IgD-negative memory B cell (primary cell): Measurements from ENCODE around the gene HERC2. TPM values are rescaled to one million over a fixed set of nuclear protein-coding genes. Genes with fewer than 3 reads are reported as not detected.
A peak's percentile ranks its signal among the peaks of the same experiment; 100 is the strongest.
"Not testable (repeated sequence)": the region's sequence is repeated elsewhere in the genome, so short reads cannot be mapped to it uniquely, and the experiment has no call there.

Experiments used
- H3K27ac Mint-ChIP-seq, 3 donors: one replicate each; pipeline ENCODE4 v1.8.0; 2020 to 2022; ENCODE audit warnings: mild to moderate bottlenecking in 3 of 3, mixed read lengths in 3 of 3, moderate library complexity in 1 of 3
- H3K27me3 Mint-ChIP-seq: one replicate; pipeline ENCODE4 v1.8.0; 2021; ENCODE audit warnings: mixed read lengths
- H3K36me3 Mint-ChIP-seq: one replicate; pipeline ENCODE4 v1.8.0; 2020; ENCODE audit warnings: mild to moderate bottlenecking, mixed read lengths
- H3K4me1 Mint-ChIP-seq, 3 donors: one replicate each; pipeline ENCODE4 v1.8.0; 2020 to 2022; ENCODE audit warnings: mixed read lengths in 3 of 3, mild to moderate bottlenecking in 1 of 3
- H3K4me3 Mint-ChIP-seq, 4 donors: one replicate each; pipeline ENCODE4 v1.8.0; 2020 to 2022; ENCODE audit warnings: mild to moderate bottlenecking in 4 of 4, mixed read lengths in 4 of 4, moderate library complexity in 3 of 4
- H3K9me3 Mint-ChIP-seq, 3 donors: one replicate each; pipeline ENCODE4 v1.8.0; 2020 to 2021; ENCODE audit warnings: mixed read lengths in 3 of 3, mild to moderate bottlenecking in 1 of 3
- polyA plus RNA-seq: library from polyadenylated mRNA; unstranded; fragments of 300-500 nt; fragmentation: Illumina TruSeq; gene quantifications from one replicate; pipeline ENCODE4 v1.2.3, GENCODE V29; 2021

The HERC2 gene, protein sequence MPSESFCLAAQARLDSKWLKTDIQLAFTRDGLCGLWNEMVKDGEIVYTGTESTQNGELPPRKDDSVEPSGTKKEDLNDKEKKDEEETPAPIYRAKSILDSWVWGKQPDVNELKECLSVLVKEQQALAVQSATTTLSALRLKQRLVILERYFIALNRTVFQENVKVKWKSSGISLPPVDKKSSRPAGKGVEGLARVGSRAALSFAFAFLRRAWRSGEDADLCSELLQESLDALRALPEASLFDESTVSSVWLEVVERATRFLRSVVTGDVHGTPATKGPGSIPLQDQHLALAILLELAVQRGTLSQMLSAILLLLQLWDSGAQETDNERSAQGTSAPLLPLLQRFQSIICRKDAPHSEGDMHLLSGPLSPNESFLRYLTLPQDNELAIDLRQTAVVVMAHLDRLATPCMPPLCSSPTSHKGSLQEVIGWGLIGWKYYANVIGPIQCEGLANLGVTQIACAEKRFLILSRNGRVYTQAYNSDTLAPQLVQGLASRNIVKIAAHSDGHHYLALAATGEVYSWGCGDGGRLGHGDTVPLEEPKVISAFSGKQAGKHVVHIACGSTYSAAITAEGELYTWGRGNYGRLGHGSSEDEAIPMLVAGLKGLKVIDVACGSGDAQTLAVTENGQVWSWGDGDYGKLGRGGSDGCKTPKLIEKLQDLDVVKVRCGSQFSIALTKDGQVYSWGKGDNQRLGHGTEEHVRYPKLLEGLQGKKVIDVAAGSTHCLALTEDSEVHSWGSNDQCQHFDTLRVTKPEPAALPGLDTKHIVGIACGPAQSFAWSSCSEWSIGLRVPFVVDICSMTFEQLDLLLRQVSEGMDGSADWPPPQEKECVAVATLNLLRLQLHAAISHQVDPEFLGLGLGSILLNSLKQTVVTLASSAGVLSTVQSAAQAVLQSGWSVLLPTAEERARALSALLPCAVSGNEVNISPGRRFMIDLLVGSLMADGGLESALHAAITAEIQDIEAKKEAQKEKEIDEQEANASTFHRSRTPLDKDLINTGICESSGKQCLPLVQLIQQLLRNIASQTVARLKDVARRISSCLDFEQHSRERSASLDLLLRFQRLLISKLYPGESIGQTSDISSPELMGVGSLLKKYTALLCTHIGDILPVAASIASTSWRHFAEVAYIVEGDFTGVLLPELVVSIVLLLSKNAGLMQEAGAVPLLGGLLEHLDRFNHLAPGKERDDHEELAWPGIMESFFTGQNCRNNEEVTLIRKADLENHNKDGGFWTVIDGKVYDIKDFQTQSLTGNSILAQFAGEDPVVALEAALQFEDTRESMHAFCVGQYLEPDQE (N-terminal part only)
- 7.8 TPM for polyA plus RNA-seq

DNA sequence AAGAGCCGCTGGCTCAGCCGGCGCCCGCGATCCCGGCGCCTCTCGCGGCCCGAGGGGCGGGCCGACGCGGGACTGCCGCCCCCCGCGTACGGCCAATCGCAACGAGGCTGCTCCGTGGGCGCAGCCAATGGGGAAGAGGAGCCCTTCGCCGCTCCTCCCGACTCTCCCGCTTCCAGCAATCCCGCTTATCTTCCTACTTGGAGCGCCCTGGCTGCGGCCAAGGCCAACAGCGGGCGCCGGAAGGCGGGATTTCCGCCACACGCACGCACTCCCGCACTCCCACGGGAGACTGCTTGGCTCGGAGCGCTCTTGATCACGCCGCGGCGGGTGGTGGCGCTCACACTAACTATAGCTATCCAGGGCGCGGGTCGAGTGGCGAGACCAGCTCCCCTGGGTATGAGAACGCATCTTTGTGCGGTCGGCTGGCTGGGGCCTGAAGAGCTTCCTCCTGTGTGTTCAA lies at the start of gene HERC2:
TSS of gene HERC2 (minus strand) at position 51 of the 460 bp plus-strand sequence. CDS start 746 bp downstream, outside the sequence.
- not testable (repeated sequence) for H3K36me3 Mint-ChIP-seq, H3K9me3 Mint-ChIP-seq, H3K27me3 Mint-ChIP-seq, H3K4me1 Mint-ChIP-seq
- H3K4me3 Mint-ChIP-seq = peak within 1 kb of the TSS; percentile 83 to 99 (median 98)
- peak within 1 kb of the TSS; percentile 2 to 90 (median 87) for H3K27ac Mint-ChIP-seq

DNA sequence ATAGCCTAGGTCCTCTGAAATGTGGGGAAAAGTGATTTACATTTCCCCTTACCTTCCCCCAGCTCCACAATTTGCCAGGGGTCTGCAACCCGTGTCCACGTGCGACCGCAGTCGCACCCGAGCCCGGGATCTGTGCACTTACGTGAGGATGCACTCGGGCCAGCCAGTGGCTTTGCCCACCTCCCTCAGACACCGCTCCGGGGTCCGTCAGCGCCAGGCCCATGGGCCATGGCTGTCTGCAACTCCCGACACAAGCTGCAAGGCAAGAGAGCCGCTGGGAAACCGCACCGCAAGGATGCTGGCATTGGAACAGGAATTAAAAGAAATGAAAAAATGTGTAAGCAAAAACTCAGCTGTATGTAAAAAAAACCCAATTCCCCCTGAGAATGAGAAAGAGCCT lies 43.5 kb upstream of the HERC2 start:
- H3K36me3 Mint-ChIP-seq, H3K27ac Mint-ChIP-seq, H3K4me3 Mint-ChIP-seq: not testable (repeated sequence)

DNA sequence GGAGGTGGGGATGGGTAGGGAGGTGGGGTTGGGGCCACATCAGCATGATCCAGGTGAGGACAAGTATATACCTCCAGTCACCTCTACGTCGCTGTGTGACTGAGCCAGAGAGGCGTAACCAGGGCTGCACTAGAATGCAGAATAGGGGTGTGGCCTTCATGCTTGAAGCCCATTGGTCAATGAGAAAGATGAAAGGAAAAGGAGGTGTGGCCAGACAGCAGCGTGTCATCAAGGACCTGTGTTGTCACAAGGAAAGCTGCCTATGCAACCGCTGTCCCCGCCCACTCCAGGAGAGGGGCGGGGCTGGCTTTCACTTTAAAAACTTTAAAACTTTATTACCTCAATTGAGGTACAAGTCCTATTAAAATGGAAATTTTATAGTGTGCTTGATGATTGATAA lies 36.0 kb upstream of the HERC2 start, which contains the start of gene GOLGA6L24:
TSS of gene GOLGA6L24 (minus strand) at position 101 of the 400 bp plus-strand sequence. CDS start at position 40, 61 bp downstream.
- H3K27ac Mint-ChIP-seq, H3K27me3 Mint-ChIP-seq, H3K9me3 Mint-ChIP-seq, H3K4me1 Mint-ChIP-seq, H3K4me3 Mint-ChIP-seq, H3K36me3 Mint-ChIP-seq: not testable (repeated sequence)

More for the DNA sequence above, 43.5 kb upstream of the HERC2 start:
- H3K27me3 Mint-ChIP-seq, H3K4me1 Mint-ChIP-seq, H3K9me3 Mint-ChIP-seq: not testable (repeated sequence)

DNA sequence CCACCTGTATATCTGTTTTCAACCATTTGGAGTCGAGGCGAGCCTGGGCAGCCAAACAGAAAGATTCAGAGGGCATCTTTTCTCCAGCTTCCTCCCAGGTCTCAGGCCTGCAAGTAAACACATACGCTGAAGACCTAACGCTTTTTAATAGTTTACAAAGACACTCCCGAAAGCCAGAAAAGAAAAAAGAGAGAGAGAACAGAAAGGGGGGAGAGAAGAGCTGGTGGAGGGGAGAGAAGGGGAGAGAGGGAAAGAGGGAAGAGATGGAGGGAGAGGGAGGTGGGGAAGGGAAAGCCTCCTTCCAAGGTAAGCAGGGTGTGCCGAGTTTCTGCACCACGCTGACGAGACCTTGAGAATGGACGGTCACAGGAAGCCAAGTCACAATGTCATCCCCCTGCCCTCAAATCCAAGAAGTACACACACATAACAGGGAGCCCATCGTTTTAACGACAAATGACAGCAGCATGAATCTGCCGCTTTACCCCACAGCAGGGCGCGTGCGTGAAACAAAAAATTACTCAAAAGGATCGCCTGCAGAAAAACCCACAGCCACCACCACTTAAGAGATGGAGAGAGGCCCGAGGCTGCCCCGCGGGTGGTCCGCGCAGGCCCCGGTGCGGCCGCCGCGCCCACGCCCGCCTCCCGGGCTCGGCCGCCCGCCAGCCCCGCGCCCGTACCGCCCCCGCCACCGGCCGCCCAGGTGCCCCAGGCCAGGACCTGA lies 461 bp downstream of the HERC2 start:
- H3K27me3 Mint-ChIP-seq, H3K4me1 Mint-ChIP-seq, H3K36me3 Mint-ChIP-seq: not testable (repeated sequence)

DNA sequence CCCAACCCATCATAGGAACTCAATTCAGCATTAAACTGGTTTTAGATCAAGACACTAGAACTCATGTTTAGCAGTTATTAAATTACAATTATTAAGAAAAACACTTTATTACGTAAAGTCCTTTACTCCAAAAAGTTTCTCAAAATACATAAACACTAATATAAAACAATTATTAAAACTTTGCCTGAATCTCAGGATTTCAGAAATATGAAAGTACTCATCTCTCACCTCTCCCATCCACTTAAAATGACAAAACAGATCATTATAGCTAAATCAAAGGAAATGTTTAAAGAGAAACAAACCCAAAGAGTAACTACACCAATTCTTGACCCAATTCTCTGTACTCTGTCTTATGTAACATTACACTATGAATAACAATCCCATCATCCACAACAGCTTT lies 2.3 kb downstream of the HERC2 start:
- not testable (repeated sequence) for H3K4me1 Mint-ChIP-seq, H3K27me3 Mint-ChIP-seq

More for the DNA sequence above, 461 bp downstream of the HERC2 start:
- Mint-ChIP-seq H3K4me3 (peak overlapping the region; percentile 83 to 99 (median 98)), H3K27ac (peak overlapping the region; percentile 2 to 90 (median 87))
- H3K9me3 Mint-ChIP-seq = not testable (repeated sequence)

DNA sequence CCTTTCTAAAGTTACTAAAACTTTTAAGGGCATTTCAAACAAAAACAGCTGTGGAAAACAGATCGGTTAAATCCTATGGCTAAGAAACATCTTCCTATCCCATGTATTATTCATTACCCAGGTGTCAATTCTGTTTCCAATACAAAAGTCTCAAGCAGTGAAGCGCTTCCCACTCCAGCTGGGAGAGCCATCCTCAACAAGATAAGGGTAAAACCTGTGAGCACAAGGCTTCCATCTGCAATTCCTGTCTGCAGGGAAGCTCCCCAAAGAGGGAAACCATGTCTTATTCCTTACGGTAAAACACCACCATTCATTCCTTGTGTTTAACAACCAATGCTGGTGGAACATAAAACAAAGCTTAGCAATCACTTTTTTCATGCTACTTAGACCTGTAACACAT lies 3.2 kb downstream of the HERC2 start:
- H3K4me1 Mint-ChIP-seq, H3K4me3 Mint-ChIP-seq, H3K27ac Mint-ChIP-seq, H3K27me3 Mint-ChIP-seq, H3K9me3 Mint-ChIP-seq: not testable (repeated sequence)
- H3K36me3 Mint-ChIP-seq = peaks cover 11% of the 10 kb centered on the region

More for the DNA sequence above, 2.3 kb downstream of the HERC2 start:
- H3K4me3 Mint-ChIP-seq, H3K9me3 Mint-ChIP-seq, H3K36me3 Mint-ChIP-seq, H3K27ac Mint-ChIP-seq: not testable (repeated sequence)

DNA sequence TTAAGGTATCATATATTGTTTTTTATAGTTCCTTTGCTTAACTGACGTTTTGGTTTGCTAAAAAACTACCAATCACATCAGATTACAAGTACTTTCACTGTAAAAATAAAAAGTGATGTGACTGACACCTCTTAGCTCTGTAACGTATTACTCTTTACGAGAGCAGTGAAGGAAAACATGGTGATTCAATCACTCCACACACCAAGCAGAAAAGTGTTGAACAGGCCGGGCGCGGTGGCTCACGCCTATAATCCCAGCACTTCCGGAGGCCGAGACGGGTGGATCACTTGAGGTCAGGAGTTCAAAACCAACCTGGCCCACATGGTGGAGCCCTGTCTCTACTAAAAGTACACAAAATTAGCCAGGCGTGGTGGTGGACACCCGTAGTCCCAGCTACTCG lies 3.9 kb downstream of the HERC2 start:
- H3K4me3 Mint-ChIP-seq, H3K27ac Mint-ChIP-seq, H3K27me3 Mint-ChIP-seq, H3K4me1 Mint-ChIP-seq, H3K9me3 Mint-ChIP-seq: not testable (repeated sequence)
- peaks cover 11% of the 10 kb centered on the region for H3K36me3 Mint-ChIP-seq

DNA sequence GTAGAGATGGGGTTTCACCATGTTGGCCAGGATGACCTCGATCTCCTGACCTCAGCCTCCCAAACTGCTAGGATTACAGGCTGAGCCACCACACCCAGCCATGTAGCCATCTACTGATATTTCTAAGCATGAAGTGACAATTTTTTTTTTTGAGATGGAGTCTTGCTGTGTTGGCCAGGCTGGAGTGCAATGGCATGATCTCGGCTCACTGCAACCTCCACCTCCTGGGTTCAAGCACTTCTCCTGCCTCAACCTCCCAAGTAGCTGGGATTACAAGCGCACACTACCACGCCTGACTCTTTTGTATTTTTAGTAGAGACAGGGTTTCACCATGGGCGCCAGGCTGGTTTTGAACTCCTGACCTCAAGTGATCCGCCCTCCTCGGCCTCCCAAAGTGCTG lies 5.0 kb downstream of the HERC2 start:
- not testable (repeated sequence) for H3K4me1 Mint-ChIP-seq, H3K27ac Mint-ChIP-seq, H3K4me3 Mint-ChIP-seq, H3K27me3 Mint-ChIP-seq, H3K9me3 Mint-ChIP-seq
- H3K36me3 Mint-ChIP-seq = peaks cover 11% of the 10 kb centered on the region

DNA sequence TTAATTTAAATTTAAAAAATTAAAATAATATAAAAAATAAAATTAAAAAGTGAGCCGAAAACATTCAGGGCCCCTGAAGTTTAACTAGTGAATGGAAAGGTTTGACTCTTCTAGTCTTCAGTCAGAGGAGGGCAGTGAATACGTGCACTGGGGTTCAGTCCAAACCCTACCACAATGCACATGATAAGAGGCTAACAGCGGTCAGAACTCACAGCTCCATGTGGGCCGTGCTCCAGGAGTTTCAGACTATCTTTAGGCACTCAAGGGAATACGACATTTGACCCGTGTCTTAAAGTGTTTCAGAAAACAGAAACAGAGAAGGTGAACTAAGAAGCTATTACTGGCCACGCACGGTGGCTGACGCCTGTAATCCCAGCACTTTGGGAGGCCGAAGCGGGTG lies 11.5 kb downstream of the HERC2 start:
- H3K27ac Mint-ChIP-seq, H3K9me3 Mint-ChIP-seq, H3K27me3 Mint-ChIP-seq, H3K4me1 Mint-ChIP-seq, H3K4me3 Mint-ChIP-seq: not testable (repeated sequence)
- peaks cover 14% of the 10 kb centered on the region for H3K36me3 Mint-ChIP-seq

DNA sequence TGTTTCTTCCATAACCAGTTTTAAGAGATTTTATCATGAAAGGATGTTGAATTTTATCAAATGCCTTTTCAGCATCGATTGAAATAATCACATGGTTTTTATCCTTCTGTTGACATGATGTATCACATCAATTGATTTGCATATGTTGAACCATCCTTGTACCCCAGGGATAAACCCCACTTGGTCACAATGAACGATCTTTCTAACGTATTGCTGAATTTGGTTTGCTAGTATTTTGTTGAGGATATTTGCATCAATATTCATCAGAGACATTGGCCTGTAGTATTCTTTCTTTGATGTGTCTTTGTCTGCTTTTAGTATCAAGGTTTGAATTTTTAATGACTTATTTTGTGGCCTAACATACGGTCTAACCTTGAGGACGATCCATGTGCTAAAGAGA lies 13.3 kb downstream of the HERC2 start:
- not testable (repeated sequence) for H3K4me1 Mint-ChIP-seq, H3K4me3 Mint-ChIP-seq, H3K36me3 Mint-ChIP-seq, H3K27ac Mint-ChIP-seq, H3K27me3 Mint-ChIP-seq, H3K9me3 Mint-ChIP-seq

DNA sequence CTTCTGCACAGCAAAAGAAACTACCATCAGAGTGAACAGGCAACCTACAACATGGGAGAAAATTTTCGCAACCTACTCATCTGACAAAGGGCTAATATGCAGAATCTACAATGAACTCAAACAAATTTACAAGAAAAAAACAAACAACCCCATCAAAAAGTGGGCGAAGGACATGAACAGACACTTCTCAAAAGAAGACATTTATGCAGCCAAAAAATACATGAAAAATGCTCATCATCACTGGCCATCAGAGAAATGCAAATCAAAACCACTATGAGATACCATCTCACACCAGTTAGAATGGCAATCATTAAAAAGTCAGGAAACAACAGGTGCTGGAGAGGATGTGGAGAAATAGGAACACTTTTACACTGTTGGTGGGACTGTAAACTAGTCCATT lies 16.3 kb downstream of the HERC2 start:
- not testable (repeated sequence) for H3K9me3 Mint-ChIP-seq, H3K27me3 Mint-ChIP-seq, H3K36me3 Mint-ChIP-seq, H3K4me1 Mint-ChIP-seq, H3K27ac Mint-ChIP-seq, H3K4me3 Mint-ChIP-seq

DNA sequence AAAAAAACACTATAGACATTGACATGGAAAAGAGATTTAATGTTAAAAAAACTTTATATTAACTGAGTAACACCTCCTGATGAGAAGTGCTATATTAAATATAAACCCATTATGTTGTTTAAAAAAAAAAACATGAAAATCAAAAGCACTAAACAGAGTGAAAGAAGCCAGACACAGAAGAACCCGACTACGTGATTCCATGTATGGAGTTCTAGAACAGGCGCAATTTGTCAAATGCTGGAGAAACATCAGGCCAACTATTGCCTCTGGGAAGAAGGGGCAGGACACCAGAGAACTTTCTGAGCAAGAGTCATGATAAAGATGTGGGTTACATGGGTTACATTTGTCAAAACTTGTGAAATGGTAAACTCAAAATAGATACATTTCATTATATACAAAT lies 24.5 kb downstream of the HERC2 start:
- not testable (repeated sequence) for H3K4me3 Mint-ChIP-seq, H3K36me3 Mint-ChIP-seq, H3K9me3 Mint-ChIP-seq, H3K27me3 Mint-ChIP-seq, H3K27ac Mint-ChIP-seq, H3K4me1 Mint-ChIP-seq

DNA sequence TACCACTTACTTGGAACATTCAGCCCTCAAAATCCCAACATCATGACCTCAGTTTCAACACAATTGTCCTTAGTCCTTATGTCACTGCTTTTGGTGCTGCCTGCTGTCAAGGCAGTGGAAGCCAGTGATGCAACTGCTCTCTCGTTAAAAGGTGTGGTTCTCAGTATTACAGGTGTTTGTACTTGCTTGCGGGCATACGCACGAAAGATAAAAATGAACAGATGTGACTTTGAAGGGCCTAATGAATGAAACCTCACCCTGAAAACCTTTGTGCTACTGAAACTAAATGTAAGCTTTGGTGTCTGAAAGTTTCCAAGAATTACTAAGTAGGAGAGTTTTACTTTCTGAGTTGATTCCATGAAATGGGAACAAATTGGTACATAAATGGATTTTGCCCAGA lies 25.2 kb downstream of the HERC2 start:
- not testable (repeated sequence) for H3K4me3 Mint-ChIP-seq, H3K27me3 Mint-ChIP-seq, H3K27ac Mint-ChIP-seq, H3K36me3 Mint-ChIP-seq, H3K9me3 Mint-ChIP-seq, H3K4me1 Mint-ChIP-seq

DNA sequence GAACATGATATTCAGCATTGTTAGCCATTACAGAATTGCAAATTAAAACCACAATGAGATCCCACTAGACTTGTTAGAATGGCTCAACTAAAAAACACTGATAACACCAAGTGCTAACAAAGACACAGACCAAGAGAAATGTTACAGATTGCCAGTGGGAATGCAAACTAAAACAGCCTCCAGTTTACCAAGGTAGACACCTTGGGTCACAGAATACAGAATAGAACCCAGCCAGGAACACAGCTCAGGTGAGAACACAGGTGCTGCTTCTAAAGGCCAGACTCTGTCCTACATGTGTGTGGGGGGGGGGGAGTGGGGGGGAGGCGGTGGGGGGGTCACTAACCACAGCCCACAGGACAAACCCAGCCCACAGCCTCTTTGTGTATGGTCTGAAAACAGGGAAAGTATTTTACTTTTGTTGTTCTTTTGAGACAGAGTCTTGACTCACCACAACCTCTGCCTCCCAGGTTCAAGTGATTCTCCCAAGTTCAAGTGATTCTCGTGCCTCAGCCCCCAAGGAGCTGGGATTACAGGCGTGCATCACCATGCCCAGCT lies 26.9 kb downstream of the HERC2 start:
- H3K4me1 Mint-ChIP-seq, H3K4me3 Mint-ChIP-seq, H3K9me3 Mint-ChIP-seq, H3K27ac Mint-ChIP-seq, H3K27me3 Mint-ChIP-seq: not testable (repeated sequence)
- H3K36me3 Mint-ChIP-seq = peaks cover 13% of the 10 kb centered on the region
